ENCODE data around the gene HMX1.

DNA sequence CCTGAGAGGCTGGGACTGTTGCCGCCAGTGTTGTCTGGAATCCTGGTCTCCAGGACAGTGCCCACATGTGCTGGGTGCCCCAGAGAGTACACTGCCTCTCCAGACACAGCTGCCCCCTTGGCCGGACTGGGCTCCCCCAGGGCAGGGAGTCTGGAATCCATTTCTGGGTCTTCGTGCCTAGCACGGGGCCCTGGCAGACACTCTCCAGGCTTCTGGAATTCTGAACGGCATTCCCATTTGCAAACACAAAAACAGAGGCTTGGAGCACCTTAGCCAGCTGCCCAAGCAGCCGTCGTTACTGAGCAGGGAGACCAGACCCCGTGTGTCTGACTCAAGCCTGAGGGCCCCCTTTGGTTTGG is 20.8 kb downstream of the HMX1 start:
- TF ChIP-seq, protein P1, sequence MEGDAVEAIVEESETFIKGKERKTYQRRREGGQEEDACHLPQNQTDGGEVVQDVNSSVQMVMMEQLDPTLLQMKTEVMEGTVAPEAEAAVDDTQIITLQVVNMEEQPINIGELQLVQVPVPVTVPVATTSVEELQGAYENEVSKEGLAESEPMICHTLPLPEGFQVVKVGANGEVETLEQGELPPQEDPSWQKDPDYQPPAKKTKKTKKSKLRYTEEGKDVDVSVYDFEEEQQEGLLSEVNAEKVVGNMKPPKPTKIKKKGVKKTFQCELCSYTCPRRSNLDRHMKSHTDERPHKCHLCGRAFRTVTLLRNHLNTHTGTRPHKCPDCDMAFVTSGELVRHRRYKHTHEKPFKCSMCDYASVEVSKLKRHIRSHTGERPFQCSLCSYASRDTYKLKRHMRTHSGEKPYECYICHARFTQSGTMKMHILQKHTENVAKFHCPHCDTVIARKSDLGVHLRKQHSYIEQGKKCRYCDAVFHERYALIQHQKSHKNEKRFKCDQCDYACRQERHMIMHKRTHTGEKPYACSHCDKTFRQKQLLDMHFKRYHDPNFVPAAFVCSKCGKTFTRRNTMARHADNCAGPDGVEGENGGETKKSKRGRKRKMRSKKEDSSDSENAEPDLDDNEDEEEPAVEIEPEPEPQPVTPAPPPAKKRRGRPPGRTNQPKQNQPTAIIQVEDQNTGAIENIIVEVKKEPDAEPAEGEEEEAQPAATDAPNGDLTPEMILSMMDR (IDR thresholded peaks at IDR 0.05; ENCODE audit: low read depth, low read length) = no peak
- no peak for TF ChIP-seq POLR2A (IDR thresholded peaks at IDR 0.05; ENCODE audit: extremely low read depth, insufficient read length)

All from NB4 (cell line).